ENCODE data around the gene TLN1. TPM values are rescaled to one million over a fixed set of nuclear protein-coding genes. Genes with fewer than 3 reads are reported as not detected.

Gene TLN1
- total and polyA plus RNA-seq, 10 of the 15 experiments (the other 5 are each of a cell fraction or from before 2014, with no cell fraction given), result 11.6 to 305 (median 71.9) TPM

- TF ChIP-seq ZNF687 (IDR thresholded peaks at IDR 0.05) (peak; percentile 99), BCL11A (IDR thresholded peaks at IDR 0.05; ENCODE audit: low read depth, low read length) (0 out of 2 replicates have a peak, but pooled peaks have one; percentile 9), IRF4 (IDR thresholded peaks at IDR 0.05; ENCODE audit: low read depth, low read length) (peak; percentile 72), BACH1 (IDR thresholded peaks at IDR 0.05; ENCODE audit: borderline replicate concordance) (peak; percentile 91), NBN (IDR thresholded peaks at IDR 0.05) (peak; percentile 97), LARP7 (IDR thresholded peaks at IDR 0.05) (peak; percentile 90), RCOR1 (conservative IDR thresholded peaks at IDR 0.05; ENCODE audit: low read depth, low read length) (peak; percentile 81; the same call in 1 of the 2 replicates), PRDM15 (CRISPR knock-in tag; IDR thresholded peaks at IDR 0.05) (no peak), JUND (IDR thresholded peaks at IDR 0.05; ENCODE audit: low read depth, low read length) (no peak), MXI1 (IDR thresholded peaks at IDR 0.05; ENCODE audit: low read depth, low read length) (peak; percentile 95), TAF1 (IDR thresholded peaks at IDR 0.05; ENCODE audit: borderline replicate concordance, low read depth, low read length) (0 out of 2 replicates have a peak, but pooled peaks have one; percentile 10), ZSCAN29 (IDR thresholded peaks at IDR 0.05) (peak; percentile 97), ZBED1 (IDR thresholded peaks at IDR 0.05; ENCODE audit: borderline replicate concordance) (peak; percentile 68; the same call in 1 of the 2 replicates), RBBP5 (conservative IDR thresholded peaks at IDR 0.05) (no peak), IKZF2 (IDR thresholded peaks at IDR 0.05) (peak; percentile 100), POU2F2 (IDR thresholded peaks at IDR 0.05; ENCODE audit: borderline replicate concordance, low read depth, low read length) (no peak), HSF1 (IDR thresholded peaks at IDR 0.05; ENCODE audit: low read depth, low read length) (0 out of 2 replicates have a peak, but pooled peaks have one; percentile 12), ZNF592 (IDR thresholded peaks at IDR 0.05) (peak; percentile 58; the same call in 1 of the 2 replicates)
Measured at GRCh38 chr9:35657546-35658136, 74.4 kb downstream of the TLN1 start, which contains the start of gene RMRP (continued).
